ENCODE measurements around the gene CA12.
"Not testable (repeated sequence)": the region's sequence is repeated elsewhere in the genome, so short reads cannot be mapped to it uniquely, and the experiment has no call there.

DNA sequence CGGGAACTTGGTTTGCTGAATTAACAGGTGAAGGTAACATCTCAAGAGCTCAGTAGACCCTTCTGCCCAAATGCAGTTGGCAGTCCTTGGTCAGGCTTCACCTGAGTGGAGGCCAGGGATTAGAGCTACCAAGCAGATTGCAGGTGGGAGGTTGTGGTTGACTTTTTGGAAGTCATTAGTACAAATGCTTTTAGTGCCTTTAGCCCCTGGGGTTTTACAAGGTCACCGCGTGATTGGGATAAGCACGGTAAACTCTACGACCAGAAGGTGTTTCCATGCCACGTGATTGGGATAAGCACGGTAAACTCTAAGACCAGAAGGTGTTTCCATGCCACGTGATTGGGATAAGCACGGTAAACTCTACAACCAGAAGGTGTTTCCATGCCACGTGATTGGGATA, 61.2 kb downstream of the CA12 start:
- not testable (repeated sequence) for TF ChIP-seq CTCF (conservative IDR thresholded peaks at IDR 0.05; ENCODE audit: low read depth, low read length); EZH2 (IDR thresholded peaks at IDR 0.05; ENCODE audit: borderline replicate concordance, low read depth, low read length, poor library complexity, severe bottlenecking)

Measured in A673 (cell line).